CD4-positive, alpha-beta memory T cell (primary cell): Measurements from ENCODE around the gene ST3GAL3. TPM values are rescaled to one million over a fixed set of nuclear protein-coding genes. Genes with fewer than 3 reads are reported as not detected.
A peak's percentile ranks its signal among the peaks of the same experiment; 100 is the strongest.

Experiments used
- CTCF ChIA-PET: fragments of 350-600 bp; sonication (Branson Sonifier 250); formaldehyde crosslinking; loops from one replicate; lab custom pipeline; 2021; ENCODE audit warnings: inconsistent platforms; ENCODE audit not compliant: partially characterized antibody; lab: Charles Lee
- POLR2A ChIA-PET: fragments of 350-600 bp; sonication (Branson Sonifier 250); formaldehyde crosslinking; loops from one replicate; lab custom pipeline; 2021; ENCODE audit not compliant: partially characterized antibody; lab: Charles Lee
- DNase-seq, 5 donors: peaks; one replicate each; pipeline versions ENCODE4 v3.0.0 to v3.0.0-alpha.2; 2020 to 2022; ENCODE audit warnings: mixed read lengths in 1 of 5
- H3K27ac ChIP-seq: one replicate; pipeline ENCODE4 v1.7.0; 2013; ENCODE audit warnings: low read depth, low read length
- H3K27me3 ChIP-seq: 2 replicates; pipeline ENCODE4 v1.7.0; 2013; ENCODE audit warnings: mild to moderate bottlenecking, low read length, moderate library complexity; ENCODE audit not compliant: insufficient read depth
- H3K36me3 ChIP-seq: 2 replicates; pipeline ENCODE4 v1.7.0; 2013; ENCODE audit warnings: mild to moderate bottlenecking, low read length, moderate library complexity; ENCODE audit not compliant: insufficient read depth
- H3K4me1 ChIP-seq: 2 replicates; pipeline ENCODE4 v1.7.0; 2013; ENCODE audit warnings: mild to moderate bottlenecking, low read length, moderate library complexity; ENCODE audit not compliant: insufficient read depth
- H3K4me3 ChIP-seq, 2 donors: one replicate each; pipeline ENCODE4 v1.7.0; 2013; ENCODE audit warnings: low read length in 2 of 2, mild to moderate bottlenecking in 1 of 2
- H3K9me3 ChIP-seq, 2 donors: one replicate each; pipeline ENCODE4 v1.7.0; 2013; ENCODE audit warnings: low read length in 2 of 2, control low read depth in 1 of 2; ENCODE audit not compliant: control insufficient read depth in 1 of 2
- H3K27ac Mint-ChIP-seq, 7 donors: one replicate each; pipeline ENCODE4 v1.8.0; 2020 to 2021; ENCODE audit warnings: mixed read lengths in 7 of 7, mild to moderate bottlenecking in 6 of 7, inconsistent platforms in 3 of 7, moderate library complexity in 3 of 7
- H3K27me3 Mint-ChIP-seq, 2 donors: one replicate each; pipeline ENCODE4 v1.8.0; 2020 to 2021; ENCODE audit warnings: mixed read lengths in 2 of 2
- H3K36me3 Mint-ChIP-seq, 2 donors: one replicate each; pipeline ENCODE4 v1.8.0; 2020 to 2021; ENCODE audit warnings: mixed read lengths in 2 of 2, inconsistent platforms in 1 of 2, mild to moderate bottlenecking in 1 of 2
- H3K4me1 Mint-ChIP-seq, 4 donors: one replicate each; pipeline ENCODE4 v1.8.0; 2020 to 2021; ENCODE audit warnings: mixed read lengths in 4 of 4, mild to moderate bottlenecking in 1 of 4
- H3K4me3 Mint-ChIP-seq, 8 donors: one replicate each; pipeline ENCODE4 v1.8.0; 2020 to 2021; ENCODE audit warnings: mixed read lengths in 8 of 8, mild to moderate bottlenecking in 7 of 8, moderate library complexity in 6 of 8, inconsistent platforms in 3 of 8
- H3K9me3 Mint-ChIP-seq, 8 donors: one replicate each; pipeline ENCODE4 v1.8.0; 2020 to 2021; ENCODE audit warnings: mixed read lengths in 8 of 8, mild to moderate bottlenecking in 5 of 8, inconsistent platforms in 3 of 8, moderate library complexity in 1 of 8
- intact Hi-C: fragments of 100-400 bp; cut with micrococcal nuclease; formaldehyde crosslinking; loops from one replicate; pipeline ENCODE4 v1.15.1; 2023
- polyA plus RNA-seq, 2 donors: library from polyadenylated mRNA; unstranded; fragments of 300-500 nt; fragmentation: Illumina TruSeq; gene quantifications; one replicate each; pipeline ENCODE4 v1.2.3, GENCODE V29; 2021
- total RNA-seq, 2 experiments: library from RNA; stranded (reverse); gene quantifications; one replicate each; pipeline ENCODE4 v1.2.3, GENCODE V29; 2021

The ST3GAL3 gene
- total and polyA plus RNA-seq, 4 experiments from 2014 or later: 6.1 to 29.6 (median 16.3) TPM

DNA sequence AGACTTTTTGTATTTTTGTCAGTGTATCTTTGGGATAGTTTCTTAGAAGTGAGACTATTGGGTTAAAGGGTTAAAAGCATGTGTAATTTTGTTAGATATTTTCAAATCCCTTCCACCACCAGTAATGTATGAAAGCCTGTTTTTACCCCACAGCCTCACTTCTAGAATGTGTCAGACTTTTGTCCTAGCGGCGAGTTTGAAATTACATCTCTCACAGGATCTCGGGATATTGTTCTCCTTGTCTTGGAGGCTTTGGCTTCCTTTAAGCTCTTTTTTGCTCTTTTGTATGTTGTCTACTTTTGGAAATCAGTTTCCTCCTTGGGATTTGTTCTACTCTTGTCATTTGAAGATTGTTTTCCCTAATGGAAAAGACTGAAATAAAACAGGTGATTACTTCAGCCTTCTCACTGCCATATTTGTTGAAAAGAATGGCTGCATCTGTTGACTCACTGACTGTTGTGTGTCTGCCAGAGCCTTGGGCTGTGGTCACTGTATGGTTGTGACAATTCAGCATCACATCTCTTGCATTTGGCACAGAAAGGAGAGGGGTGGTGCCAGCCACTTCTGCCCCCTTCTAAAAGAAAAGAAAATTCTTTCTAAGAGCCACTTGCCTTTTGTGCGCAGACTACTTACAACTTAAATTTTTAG lies 22.6 kb downstream of the ST3GAL3 start:
- Mint-ChIP-seq H3K36me3 (peaks cover 8 to 10% of the 10 kb centered on the region in 2 donors), H3K9me3 (no peaks in the 10 kb centered on the region), H3K27ac (peak overlapping the region in 1 of 7 donors; percentile 1), H3K4me3 (no peak overlapping the region), H3K27me3 (no peaks in the 10 kb centered on the region), H3K4me1 (peaks cover 0 to 13% (median 5%) of the 10 kb centered on the region in 4 donors)
- H3K27ac ChIP-seq: no peak overlapping the region
- CTCF ChIA-PET: no interaction called here
- H3K4me3 ChIP-seq: no peak overlapping the region
- intact Hi-C loops: no loop called here
- H3K9me3 ChIP-seq: no peaks in the 10 kb centered on the region
- H3K36me3 ChIP-seq: no peaks in the 10 kb centered on the region
- no peaks in the 10 kb centered on the region for H3K4me1 ChIP-seq
- no peak for DNase-seq
- no peaks in the 10 kb centered on the region for H3K27me3 ChIP-seq
- POLR2A ChIA-PET: no interaction called here

DNA sequence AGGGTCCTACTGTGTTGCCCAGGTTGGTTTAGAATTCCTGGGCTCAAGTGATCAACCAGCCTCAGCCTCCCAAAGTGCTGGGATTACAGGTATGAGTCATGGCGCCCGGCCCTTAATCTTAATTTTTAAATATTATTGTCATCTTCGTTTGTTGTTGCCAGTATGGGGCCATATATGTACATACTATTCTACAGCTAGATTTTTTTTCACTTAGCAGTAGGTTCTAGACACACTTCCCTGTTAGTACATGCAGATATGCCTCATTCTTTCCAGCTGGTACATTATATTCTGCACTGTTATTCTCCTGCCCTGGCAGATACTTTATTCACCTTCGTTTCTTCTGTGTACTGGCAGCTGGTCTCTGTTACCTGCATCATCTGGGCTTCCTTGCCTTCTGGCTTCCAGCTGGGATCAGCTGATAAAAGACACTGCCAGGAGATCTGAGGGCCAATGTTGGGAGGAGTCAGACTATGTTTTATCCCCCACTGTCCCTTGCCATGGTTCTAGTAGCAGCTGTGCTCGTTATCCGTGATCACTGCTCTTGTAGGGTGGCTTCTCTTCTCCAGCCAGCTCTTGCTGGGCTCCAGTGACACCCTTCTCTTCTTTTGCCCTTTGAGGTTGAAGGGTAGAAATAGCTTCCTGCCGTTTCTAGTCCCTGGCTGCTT lies 24.7 kb downstream of the ST3GAL3 start:
- POLR2A ChIA-PET: interaction anchor here (1.0 kb wide), 1 partner anchor 25 kb away, joined by 3 read pairs; the partner anchor contains the start of gene ST3GAL3
- H3K27ac Mint-ChIP-seq: no peak overlapping the region

DNA sequence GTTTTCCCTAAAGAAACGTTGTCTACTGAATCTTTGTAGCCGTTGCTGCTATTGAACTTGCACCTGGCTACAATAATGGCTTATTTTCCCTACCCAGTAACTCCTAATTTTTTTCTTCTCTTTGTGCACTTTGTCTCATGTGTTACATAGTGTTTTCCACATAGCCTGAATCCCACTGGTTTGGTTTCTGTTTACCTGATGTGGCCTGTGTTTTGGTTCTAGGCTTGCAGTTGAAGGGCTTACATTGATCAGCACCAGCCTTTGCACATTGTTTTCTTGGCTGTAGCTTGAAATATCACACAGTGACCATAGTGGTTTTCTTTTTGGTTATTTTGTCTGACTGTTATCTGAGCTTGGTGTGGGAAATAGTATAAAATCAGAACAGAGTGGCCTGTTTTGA lies 29.5 kb downstream of the ST3GAL3 start:
- H3K9me3 ChIP-seq: no peaks in the 10 kb centered on the region
- no peak overlapping the region for H3K27ac ChIP-seq
- Mint-ChIP-seq H3K4me3 (no peak overlapping the region), H3K27me3 (no peaks in the 10 kb centered on the region), H3K4me1 (peaks cover 0 to 11% (median 2%) of the 10 kb centered on the region in 4 donors), H3K9me3 (no peaks in the 10 kb centered on the region), H3K36me3 (peaks cover 28 to 31% of the 10 kb centered on the region in 2 donors), H3K27ac (no peak overlapping the region)
- CTCF ChIA-PET: interaction anchor here (1.2 kb wide), 1 partner anchor 27 kb away, joined by 4 read pairs; no protein-coding TSS in a partner anchor
- no peak for DNase-seq
- H3K4me1 ChIP-seq: no peaks in the 10 kb centered on the region
- POLR2A ChIA-PET: no interaction called here
- intact Hi-C loops: no loop called here
- no peaks in the 10 kb centered on the region for H3K27me3 ChIP-seq
- H3K4me3 ChIP-seq: no peak overlapping the region
- H3K36me3 ChIP-seq: peaks cover 9% of the 10 kb centered on the region

More for the DNA sequence above, 24.7 kb downstream of the ST3GAL3 start:
- Histone ChIP-seq H3K27me3 (no peaks in the 10 kb centered on the region), H3K27ac (no peak overlapping the region), H3K9me3 (no peaks in the 10 kb centered on the region), H3K36me3 (peaks cover 9% of the 10 kb centered on the region), H3K4me1 (no peaks in the 10 kb centered on the region), H3K4me3 (no peak overlapping the region)
- intact Hi-C loops: no loop called here
- Mint-ChIP-seq H3K9me3 (no peaks in the 10 kb centered on the region), H3K4me1 (peaks cover 0 to 14% (median 5%) of the 10 kb centered on the region in 4 donors), H3K4me3 (no peak overlapping the region), H3K36me3 (peaks cover 27 to 28% of the 10 kb centered on the region in 2 donors), H3K27me3 (no peaks in the 10 kb centered on the region)
- CTCF ChIA-PET: no interaction called here
- DNase-seq: no peak

DNA sequence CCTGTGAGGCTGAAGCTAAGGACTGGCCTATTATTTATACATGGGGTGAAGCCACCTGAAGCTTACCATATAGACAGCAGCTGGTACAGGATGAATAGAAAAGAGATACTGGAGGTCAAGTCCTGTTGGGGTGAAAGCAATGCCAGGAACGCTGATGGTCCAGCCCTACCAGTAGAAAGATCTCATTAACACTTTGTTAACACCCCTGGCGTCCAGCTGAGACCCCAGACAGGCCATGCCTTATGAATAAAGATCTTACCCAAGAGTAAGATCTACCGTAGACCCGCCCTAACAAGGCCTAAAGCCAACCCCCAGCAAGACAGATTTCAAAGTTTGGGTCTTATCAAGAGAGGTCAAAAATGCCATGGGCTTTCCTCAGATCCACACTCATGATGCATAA lies 34.7 kb downstream of the ST3GAL3 start:
- Mint-ChIP-seq H3K27me3 (no peaks in the 10 kb centered on the region), H3K4me3 (no peak overlapping the region), H3K27ac (no peak overlapping the region), H3K4me1 (no peaks in the 10 kb centered on the region), H3K9me3 (no peaks in the 10 kb centered on the region), H3K36me3 (peaks cover 22 to 29% of the 10 kb centered on the region in 2 donors)
- no peaks in the 10 kb centered on the region for H3K9me3 ChIP-seq
- intact Hi-C loops: no loop called here
- H3K36me3 ChIP-seq: no peaks in the 10 kb centered on the region
- no peak for DNase-seq
- H3K27me3 ChIP-seq: no peaks in the 10 kb centered on the region
- H3K4me3 ChIP-seq: no peak overlapping the region
- ChIA-PET CTCF (no interaction called here), POLR2A (no interaction called here)
- no peaks in the 10 kb centered on the region for H3K4me1 ChIP-seq
- H3K27ac ChIP-seq: no peak overlapping the region

DNA sequence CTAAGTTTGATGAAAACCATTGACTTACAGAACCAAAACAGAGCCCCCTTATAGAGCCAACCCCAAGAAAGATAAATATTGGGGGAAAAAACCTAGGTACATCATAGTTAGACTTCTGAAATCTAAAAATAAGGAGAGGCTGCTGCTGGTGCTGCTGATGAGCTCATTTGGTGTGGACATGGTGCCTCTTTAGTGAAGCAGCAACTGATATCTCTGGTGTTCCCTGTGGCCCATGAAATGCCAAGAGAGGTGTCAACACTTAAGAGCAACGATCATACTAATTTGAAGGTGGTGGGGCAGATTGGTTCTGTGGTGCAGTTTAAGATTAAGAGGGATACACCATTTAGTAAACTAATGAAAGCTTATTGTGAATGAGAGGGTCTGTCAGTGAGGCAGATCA lies 35.9 kb downstream of the ST3GAL3 start:
- Histone ChIP-seq H3K36me3 (no peaks in the 10 kb centered on the region), H3K4me3 (no peak overlapping the region), H3K27ac (no peak overlapping the region), H3K9me3 (no peaks in the 10 kb centered on the region), H3K4me1 (no peaks in the 10 kb centered on the region), H3K27me3 (no peaks in the 10 kb centered on the region)
- Mint-ChIP-seq H3K4me1 (no peaks in the 10 kb centered on the region), H3K27ac (peak overlapping the region in 3 of 7 donors; percentile 21 to 82 (median 64)), H3K27me3 (no peaks in the 10 kb centered on the region), H3K9me3 (no peaks in the 10 kb centered on the region), H3K36me3 (peaks cover 17 to 27% of the 10 kb centered on the region in 2 donors), H3K4me3 (no peak overlapping the region)
- no peak for DNase-seq
- intact Hi-C loops: no loop called here
- POLR2A ChIA-PET: no interaction called here
- CTCF ChIA-PET: no interaction called here

DNA sequence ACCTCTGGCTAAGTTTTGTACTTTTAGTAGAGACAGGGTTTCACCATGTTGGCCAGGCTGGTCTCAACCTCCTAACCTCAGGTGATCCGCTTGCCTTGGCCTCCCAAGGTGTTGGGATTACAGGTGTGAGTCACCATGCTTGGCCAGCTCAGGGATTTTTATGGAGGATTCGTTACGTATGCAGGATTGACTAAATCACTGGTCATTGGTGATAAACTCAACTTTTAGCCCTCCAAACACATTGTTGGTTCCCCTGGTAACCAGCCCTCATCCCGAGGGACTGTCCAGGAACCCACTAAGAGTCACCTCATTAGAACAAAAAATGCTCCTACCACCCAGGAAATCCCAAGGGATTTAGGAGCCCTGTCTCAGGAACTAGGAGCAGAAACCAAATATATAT lies 40.4 kb downstream of the ST3GAL3 start:
- H3K9me3 Mint-ChIP-seq: no peaks in the 10 kb centered on the region
- no peaks in the 10 kb centered on the region for H3K4me1 Mint-ChIP-seq
- Histone ChIP-seq H3K9me3 (no peaks in the 10 kb centered on the region), H3K36me3 (no peaks in the 10 kb centered on the region), H3K27me3 (no peaks in the 10 kb centered on the region), H3K4me1 (no peaks in the 10 kb centered on the region), H3K4me3 (no peak overlapping the region), H3K27ac (no peak overlapping the region)
- H3K4me3 Mint-ChIP-seq: no peak overlapping the region
- no peak for DNase-seq
- H3K27me3 Mint-ChIP-seq: no peaks in the 10 kb centered on the region
- H3K27ac Mint-ChIP-seq: no peak overlapping the region
- intact Hi-C loops: no loop called here
- CTCF ChIA-PET: no interaction called here
- POLR2A ChIA-PET: no interaction called here
- peaks cover 13 to 28% of the 10 kb centered on the region in 2 donors for H3K36me3 Mint-ChIP-seq

DNA sequence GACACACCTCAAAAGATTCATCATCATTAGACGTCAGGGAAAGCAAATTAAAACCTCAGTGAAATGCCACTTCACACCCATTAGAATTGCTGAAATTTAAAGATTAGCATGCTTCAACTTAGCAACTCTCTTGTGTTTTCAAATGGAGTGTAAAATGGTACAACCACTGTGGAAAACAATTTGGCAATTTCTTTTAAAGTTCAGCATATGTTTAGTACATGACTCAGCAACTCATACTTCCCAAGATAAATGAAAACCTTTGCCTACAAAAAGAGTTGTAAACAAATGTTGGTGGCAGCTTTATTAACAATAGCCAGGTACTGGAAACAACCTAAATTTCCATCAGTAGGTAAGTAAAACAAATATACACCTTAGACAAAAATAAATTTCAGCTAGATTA lies 42.7 kb downstream of the ST3GAL3 start:
- CTCF ChIA-PET: interaction anchor here (1.1 kb wide), 1 partner anchor 13 kb away, joined by 7 read pairs; no protein-coding TSS in a partner anchor

More for the DNA sequence above, 42.7 kb downstream of the ST3GAL3 start:
- intact Hi-C loops: no loop called here
- H3K36me3 ChIP-seq: no peaks in the 10 kb centered on the region
- no peaks in the 10 kb centered on the region for H3K27me3 ChIP-seq
- no peaks in the 10 kb centered on the region for H3K4me1 Mint-ChIP-seq
- no peaks in the 10 kb centered on the region for H3K4me1 ChIP-seq
- H3K36me3 Mint-ChIP-seq: peaks cover 13 to 21% of the 10 kb centered on the region in 2 donors
- H3K27ac Mint-ChIP-seq: no peak overlapping the region
- no peak overlapping the region for H3K4me3 Mint-ChIP-seq
- no peak overlapping the region for H3K27ac ChIP-seq
- no peak for DNase-seq
- no peaks in the 10 kb centered on the region for H3K27me3 Mint-ChIP-seq
- H3K4me3 ChIP-seq: no peak overlapping the region
- no peaks in the 10 kb centered on the region for H3K9me3 ChIP-seq
- POLR2A ChIA-PET: no interaction called here
- no peaks in the 10 kb centered on the region for H3K9me3 Mint-ChIP-seq
